ENCODE measurements around the gene FERMT2. TPM values are rescaled to one million over a fixed set of nuclear protein-coding genes. Genes with fewer than 3 reads are reported as not detected.

The FERMT2 gene
- total and polyA plus RNA-seq, 2 experiments from 2014 or later, result 108 to 148 TPM

GRCh38 chr14:52848626-52849025 lies 102.2 kb downstream of the FERMT2 start:
- no peaks in the 10 kb centered on the region for H3K9me3 Mint-ChIP-seq
- Histone ChIP-seq H3F3A (replicated peaks; ENCODE audit: low read depth) (peaks cover 11% of the 10 kb centered on the region), H3K4me3 (no peak overlapping the region), H3K4me2 (no peak overlapping the region), H3K4me1 (ENCODE audit: insufficient read depth) (peaks cover 23% of the 10 kb centered on the region), H4K20me1 (replicated peaks; ENCODE audit: insufficient read depth) (no peaks in the 10 kb centered on the region), H3K27me3 (ENCODE audit: insufficient read depth) (no peaks in the 10 kb centered on the region), H3K36me3 (ENCODE audit: insufficient read depth) (no peaks in the 10 kb centered on the region; the same call in 1 of the 2 replicates), H2AFZ (peak overlapping the region; percentile 38; the same call in 1 of the 2 replicates), H3K79me2 (replicated peaks; ENCODE audit: insufficient read depth) (no peaks in the 10 kb centered on the region), H3K27ac (ENCODE audit: low read depth) (no peak overlapping the region), H3K9me2 (ENCODE audit: insufficient read depth) (0 out of 2 replicates have a peak, but pooled peaks cover 4% of the 10 kb centered on the region)
- no peaks in the 10 kb centered on the region for H3K36me3 Mint-ChIP-seq (ENCODE audit: low read depth)
- TF ChIP-seq EZH2 (IDR thresholded peaks at IDR 0.05; ENCODE audit: low read depth, unreplicated experiment) (no peak), REST (IDR thresholded peaks at IDR 0.05; ENCODE audit: unreplicated experiment) (no peak), POLR2AphosphoS5 (IDR thresholded peaks at IDR 0.05; ENCODE audit: low read depth) (no peak), ZNF462 (CRISPR knock-in tag; IDR thresholded peaks at IDR 0.05) (no peak), ZNF114 (CRISPR knock-in tag; IDR thresholded peaks at IDR 0.05) (no peak)
- peaks cover 33% of the 10 kb centered on the region for H3K4me1 Mint-ChIP-seq
- DNase-seq (ENCODE audit: low spot score), result no peak
- ATAC-seq, result no peak
- no peak overlapping the region for H3K27ac Mint-ChIP-seq
- H3K4me3 Mint-ChIP-seq, result no peak overlapping the region
- peaks cover 4% of the 10 kb centered on the region for H3K27me3 Mint-ChIP-seq (ENCODE audit: insufficient read depth, low read depth, poor library complexity)

All from GM23338 (cell line).